PC-9 (cell line): ENCODE results near the gene RSBN1. TPM values are rescaled to one million over a fixed set of nuclear protein-coding genes. Genes with fewer than 3 reads are reported as not detected.
A peak's percentile ranks its signal among the peaks of the same experiment; 100 is the strongest.

Source experiments
- BruUV-seq: library from RNA; stranded (reverse); fragments of 400-500 nt; replicated peaks from 2 replicates; lab custom pipeline; 2021; lab: Mats Ljungman, UMichigan
- CTCF ChIA-PET: fragments of 300-600 bp; sonication (Branson Sonifier 250); formaldehyde crosslinking; loops from one replicate; lab custom pipeline; 2022; ENCODE audit warnings: antibody characterized with exemption; lab: Charles Lee
- POLR2A ChIA-PET: fragments of 300-600 bp; sonication (Branson Sonifier 250); formaldehyde crosslinking; loops from one replicate; lab custom pipeline; 2022; ENCODE audit warnings: antibody characterized with exemption; ENCODE audit not compliant: unreplicated experiment; lab: Charles Lee
- DNase-seq, 2 experiments: peaks; one replicate each; pipeline versions ENCODE4 v3.0.0 to v3.0.0-alpha.2; 2015 to 2022; ENCODE audit warnings: mixed read lengths in 1 of 2
- H2AFZ ChIP-seq: fragments of 200-600 bp; sonication (generic); 2 replicates; pipeline ENCODE4 v1.8.1; 2017; ENCODE audit warnings: antibody characterized with exemption
- H3F3A ChIP-seq: fragments of 200-600 bp; sonication (generic); 2 replicates; pipeline ENCODE4 v1.8.1; 2017; ENCODE audit warnings: antibody characterized with exemption, mild to moderate bottlenecking, low read depth; ENCODE audit not compliant: insufficient read depth
- H3K27ac ChIP-seq: fragments of 200-600 bp; sonication (generic); 2 replicates; pipeline ENCODE4 v1.6.1; 2016; ENCODE audit warnings: mixed run types
- H3K27me3 ChIP-seq: fragments of 200-600 bp; sonication (generic); 2 replicates; pipeline ENCODE4 v1.6.1; 2016; ENCODE audit warnings: low read depth, mixed run types; ENCODE audit not compliant: insufficient read depth
- H3K36me3 ChIP-seq: fragments of 200-600 bp; sonication (generic); 2 replicates; pipeline ENCODE4 v1.6.1; 2016; ENCODE audit warnings: low read depth, mixed run types
- H3K4me1 ChIP-seq: fragments of 200-600 bp; sonication (generic); replicated peaks from 2 replicates; pipeline ENCODE4 v1.6.1; 2016; ENCODE audit warnings: mixed run types; ENCODE audit not compliant: insufficient read depth
- H3K4me2 ChIP-seq: fragments of 200-600 bp; sonication (generic); 2 replicates; pipeline ENCODE4 v1.6.1; 2017; ENCODE audit warnings: mixed run types
- H3K4me3 ChIP-seq: fragments of 200-600 bp; sonication (generic); 2 replicates; pipeline ENCODE4 v1.6.1; 2016; ENCODE audit warnings: mixed run types
- H3K79me2 ChIP-seq: fragments of 200-600 bp; sonication (generic); 2 replicates; pipeline ENCODE4 v1.6.1; 2017; ENCODE audit warnings: low read depth, mixed run types
- H3K9me2 ChIP-seq: fragments of 200-600 bp; sonication (generic); 2 replicates; pipeline ENCODE4 v1.8.1; 2017; ENCODE audit warnings: mild to moderate bottlenecking; ENCODE audit not compliant: insufficient read depth
- H3K9me3 ChIP-seq: fragments of 200-600 bp; sonication (generic); 2 replicates; pipeline ENCODE4 v1.8.1; 2016; ENCODE audit warnings: low read depth; ENCODE audit not compliant: insufficient read depth
- H4K20me1 ChIP-seq: fragments of 200-600 bp; sonication (generic); 2 replicates; pipeline ENCODE4 v1.8.1; 2017; ENCODE audit not compliant: insufficient read depth
- CTCF ChIP-seq: fragments of 200-600 bp; sonication (generic); conservative IDR thresholded peaks from 2 replicates; pipeline ENCODE4 v1.6.1; 2017; ENCODE audit warnings: mixed run types, antibody characterized with exemption, mild to moderate bottlenecking, moderate library complexity
- EZH2 ChIP-seq: fragments of 200-600 bp; sonication (generic); IDR thresholded peaks from 2 replicates; pipeline ENCODE4 v1.8.0; 2017; ENCODE audit warnings: antibody characterized with exemption, low read depth
- intact Hi-C: fragments of 100-400 bp; cut with micrococcal nuclease; formaldehyde crosslinking; loops from one replicate; pipeline ENCODE4 v1.10.0; 2022; ENCODE audit not compliant: unreplicated experiment
- total RNA-seq: library from RNA; stranded (reverse); gene quantifications from 2 replicates; pipeline ENCODE4 v1.2.3, GENCODE V29; 2021

Gene RSBN1
- total RNA-seq, 1 experiment from 2014 or later = 12.3 TPM

GRCh38 chr1:113714606-113715269, 97.5 kb downstream of the RSBN1 start:
- no peak for DNase-seq
- TF ChIP-seq EZH2 = no peak
- TF ChIP-seq CTCF = 0 out of 2 replicates have a peak, but pooled peaks have one; percentile 19
- peaks cover 20% of the 10 kb centered on the region; the same call in 1 of the 2 replicates for H3K36me3 ChIP-seq
- no peak overlapping the region for H3K27ac ChIP-seq
- no peaks in the 10 kb centered on the region for H4K20me1 ChIP-seq
- no TSS peak for BruUV-seq
- no peak overlapping the region for H3K4me3 ChIP-seq
- H3K4me1 ChIP-seq = no peaks in the 10 kb centered on the region
- H3F3A ChIP-seq = no peaks in the 10 kb centered on the region
- ChIA-PET POLR2A (interaction anchor here (0.5 kb wide), 1 partner anchor 72 kb away, joined by 3 read pairs; no protein-coding TSS in a partner anchor), CTCF (no interaction called here)
- no peaks in the 10 kb centered on the region for H3K9me2 ChIP-seq
- no peak overlapping the region for H3K4me2 ChIP-seq
- H3K27me3 ChIP-seq = no peaks in the 10 kb centered on the region
- no peak overlapping the region for H2AFZ ChIP-seq
- no peaks in the 10 kb centered on the region for H3K79me2 ChIP-seq
- intact Hi-C loops = no loop called here
- no peaks in the 10 kb centered on the region; the same call in 1 of the 2 replicates for H3K9me3 ChIP-seq

Other genes starting within 250 kb of the RSBN1 start
- gene PHTF1, start 53.0 kb downstream of the RSBN1 start, total RNA-seq = 46.2 and 61.2 TPM in 2 replicates
- 0.11 TPM in 1 of 2 replicates, not detected in the other for gene PTPN22, start 59.2 kb upstream of the RSBN1 start, total RNA-seq
- gene BCL2L15, start 75.1 kb upstream of the RSBN1 start, total RNA-seq = 0.15 TPM in 1 of 2 replicates, not detected in the other
- gene AP4B1, start 92.3 kb upstream of the RSBN1 start, total RNA-seq = 10.0 and 11.7 TPM in 2 replicates
- gene DCLRE1B, start 92.8 kb upstream of the RSBN1 start, total RNA-seq = 10.1 and 11.2 TPM in 2 replicates
- gene HIPK1, start 116.8 kb upstream of the RSBN1 start, total RNA-seq = 20.0 and 26.3 TPM in 2 replicates
- 0.45 and 0.52 TPM in 2 replicates for gene OLFML3, start 167.0 kb upstream of the RSBN1 start, total RNA-seq